ENCODE measurements around the gene NMNAT1. TPM values are rescaled to one million over a fixed set of nuclear protein-coding genes. Genes with fewer than 3 reads are reported as not detected.

The NMNAT1 gene
- polyA plus RNA-seq, 2 of the 4 experiments (the other 2 are of a cell fraction), result 3.2 to 4.9 TPM

DNA sequence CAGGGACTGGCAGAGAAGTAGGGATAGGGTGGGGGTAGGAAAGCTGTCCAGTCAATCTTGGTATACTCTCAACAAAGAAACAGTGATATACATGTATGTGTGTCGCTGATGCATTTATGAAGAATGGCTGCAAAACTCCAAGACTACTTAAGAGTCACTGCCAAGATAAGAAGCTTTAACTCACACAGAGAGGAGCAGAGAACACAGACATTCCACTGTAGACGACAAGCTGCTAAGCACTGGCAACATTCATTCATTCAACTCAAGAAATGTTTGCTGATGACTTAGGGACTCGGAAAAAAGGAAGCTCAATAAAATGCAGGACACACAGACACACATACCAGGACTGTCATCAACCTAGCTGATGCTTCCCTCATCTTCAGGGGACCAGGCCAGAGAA lies 38.7 kb upstream of the NMNAT1 start:
- H3K9me3 ChIP-seq, result no peaks in the 10 kb centered on the region
- no peak for FAIRE-seq
- WGBS (ENCODE audit: missing lambda C conversion rate), result 78% methylated on average over 3 of the region's 3 CpGs
- TF ChIP-seq SMC3 (IDR thresholded peaks at IDR 0.05) (no peak), FOSL2 (IDR thresholded peaks at IDR 0.05) (no peak), FOSL2 (CRISPR knock-in tag; IDR thresholded peaks at IDR 0.05) (no peak), EHF (CRISPR knock-in tag; IDR thresholded peaks at IDR 0.05) (no peak), CBX2 (IDR thresholded peaks at IDR 0.05; ENCODE audit: borderline replicate concordance, low read depth) (no peak)
- TF ChIP-seq, protein P1, sequence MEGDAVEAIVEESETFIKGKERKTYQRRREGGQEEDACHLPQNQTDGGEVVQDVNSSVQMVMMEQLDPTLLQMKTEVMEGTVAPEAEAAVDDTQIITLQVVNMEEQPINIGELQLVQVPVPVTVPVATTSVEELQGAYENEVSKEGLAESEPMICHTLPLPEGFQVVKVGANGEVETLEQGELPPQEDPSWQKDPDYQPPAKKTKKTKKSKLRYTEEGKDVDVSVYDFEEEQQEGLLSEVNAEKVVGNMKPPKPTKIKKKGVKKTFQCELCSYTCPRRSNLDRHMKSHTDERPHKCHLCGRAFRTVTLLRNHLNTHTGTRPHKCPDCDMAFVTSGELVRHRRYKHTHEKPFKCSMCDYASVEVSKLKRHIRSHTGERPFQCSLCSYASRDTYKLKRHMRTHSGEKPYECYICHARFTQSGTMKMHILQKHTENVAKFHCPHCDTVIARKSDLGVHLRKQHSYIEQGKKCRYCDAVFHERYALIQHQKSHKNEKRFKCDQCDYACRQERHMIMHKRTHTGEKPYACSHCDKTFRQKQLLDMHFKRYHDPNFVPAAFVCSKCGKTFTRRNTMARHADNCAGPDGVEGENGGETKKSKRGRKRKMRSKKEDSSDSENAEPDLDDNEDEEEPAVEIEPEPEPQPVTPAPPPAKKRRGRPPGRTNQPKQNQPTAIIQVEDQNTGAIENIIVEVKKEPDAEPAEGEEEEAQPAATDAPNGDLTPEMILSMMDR (IDR thresholded peaks at IDR 0.05), result no peak
- ChIA-PET POLR2A (interaction anchor here (0.8 kb wide), 1 partner anchor 11 kb away, joined by 3 read pairs; no protein-coding TSS in a partner anchor), CTCF (interaction anchor here (0.5 to 1.5 kb wide), 2 partner anchors 10 to 120 kb away, joined by 3 read pairs; no protein-coding TSS in a partner anchor)
- DNase-seq (ENCODE audit: low read depth in 1 of 2, low spot score in 1 of 2), result no peak
- no peak overlapping the region for H3K27ac ChIP-seq
- no peak overlapping the region for H3K4me2 ChIP-seq
- no peak overlapping the region for H3K4me3 ChIP-seq
- peaks cover 8% of the 10 kb centered on the region; the same call in 2 of the 3 replicates for H3K4me1 ChIP-seq
- ATAC-seq, result no peak

DNA sequence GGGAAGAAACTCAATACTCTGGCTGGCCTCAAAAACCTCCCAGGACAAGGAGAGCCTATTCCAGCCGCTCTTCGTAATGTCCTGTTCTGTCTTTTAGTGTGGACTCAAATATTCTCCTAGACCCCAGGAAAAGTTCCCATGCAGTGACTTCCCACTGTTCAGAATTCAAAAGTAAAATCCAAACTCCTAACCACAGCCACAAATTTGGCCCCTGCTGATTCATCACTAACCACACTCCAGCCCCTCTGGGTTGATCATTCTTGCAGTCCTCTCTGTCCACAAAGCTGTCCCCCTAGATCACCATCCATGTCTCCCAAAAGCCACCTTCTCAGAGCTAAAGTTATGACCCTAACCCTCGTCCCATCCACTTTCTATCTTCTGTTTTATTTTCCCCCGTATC lies 38.3 kb upstream of the NMNAT1 start:
- CTCF ChIA-PET, result interaction anchor here (1.5 kb wide), 1 partner anchor 120 kb away, joined by 3 read pairs; no protein-coding TSS in a partner anchor
- Histone ChIP-seq H3K9me3 (no peaks in the 10 kb centered on the region), H3K4me2 (no peak overlapping the region), H3K4me1 (peaks cover 8% of the 10 kb centered on the region; the same call in 2 of the 3 replicates), H3K27ac (no peak overlapping the region), H3K4me3 (no peak overlapping the region)
- POLR2A ChIA-PET, result interaction anchor here (0.8 kb wide), 1 partner anchor 12 kb away, joined by 3 read pairs; no protein-coding TSS in a partner anchor
- WGBS (ENCODE audit: missing lambda C conversion rate), result 94% methylated on average over 4 of the region's 4 CpGs
- FAIRE-seq, result no peak
- TF ChIP-seq, protein P2, sequence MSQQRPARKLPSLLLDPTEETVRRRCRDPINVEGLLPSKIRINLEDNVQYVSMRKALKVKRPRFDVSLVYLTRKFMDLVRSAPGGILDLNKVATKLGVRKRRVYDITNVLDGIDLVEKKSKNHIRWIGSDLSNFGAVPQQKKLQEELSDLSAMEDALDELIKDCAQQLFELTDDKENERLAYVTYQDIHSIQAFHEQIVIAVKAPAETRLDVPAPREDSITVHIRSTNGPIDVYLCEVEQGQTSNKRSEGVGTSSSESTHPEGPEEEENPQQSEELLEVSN (IDR thresholded peaks at IDR 0.05; ENCODE audit: borderline replicate concordance, low read depth), result no peak
- TF ChIP-seq RARB (CRISPR knock-in tag; IDR thresholded peaks at IDR 0.05), result no peak
- no peak for TF ChIP-seq CBX8 (IDR thresholded peaks at IDR 0.05)
- no peak for TF ChIP-seq JUNB (IDR thresholded peaks at IDR 0.05)
- TF ChIP-seq PHF8 (IDR thresholded peaks at IDR 0.05; ENCODE audit: borderline replicate concordance, low read depth), result no peak
- no peak for TF ChIP-seq RAD21 (conservative IDR thresholded peaks at IDR 0.05 in 1 of 2, IDR thresholded peaks at IDR 0.05 in 1 of 2)
- TF ChIP-seq ZNF302 (CRISPR knock-in tag; IDR thresholded peaks at IDR 0.05), result no peak
- TF ChIP-seq, protein P3, sequence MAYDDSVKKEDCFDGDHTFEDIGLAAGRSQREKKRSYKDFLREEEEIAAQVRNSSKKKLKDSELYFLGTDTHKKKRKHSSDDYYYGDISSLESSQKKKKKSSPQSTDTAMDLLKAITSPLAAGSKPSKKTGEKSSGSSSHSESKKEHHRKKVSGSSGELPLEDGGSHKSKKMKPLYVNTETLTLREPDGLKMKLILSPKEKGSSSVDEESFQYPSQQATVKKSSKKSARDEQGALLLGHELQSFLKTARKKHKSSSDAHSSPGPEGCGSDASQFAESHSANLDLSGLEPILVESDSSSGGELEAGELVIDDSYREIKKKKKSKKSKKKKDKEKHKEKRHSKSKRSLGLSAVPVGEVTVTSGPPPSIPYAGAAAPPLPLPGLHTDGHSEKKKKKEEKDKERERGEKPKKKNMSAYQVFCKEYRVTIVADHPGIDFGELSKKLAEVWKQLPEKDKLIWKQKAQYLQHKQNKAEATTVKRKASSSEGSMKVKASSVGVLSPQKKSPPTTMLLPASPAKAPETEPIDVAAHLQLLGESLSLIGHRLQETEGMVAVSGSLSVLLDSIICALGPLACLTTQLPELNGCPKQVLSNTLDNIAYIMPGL (CRISPR knock-in tag; IDR thresholded peaks at IDR 0.05; ENCODE audit: borderline replicate concordance), result no peak
- TF ChIP-seq BHLHE40 (IDR thresholded peaks at IDR 0.05; ENCODE audit: low read depth, low read length), result no peak
- TF ChIP-seq, protein P1 (IDR thresholded peaks at IDR 0.05), result no peak
- TF ChIP-seq EP300 (IDR thresholded peaks at IDR 0.05), result no peak
- DNase-seq (ENCODE audit: low read depth in 1 of 2, low spot score in 1 of 2), result no peak
- no peak for ATAC-seq

DNA sequence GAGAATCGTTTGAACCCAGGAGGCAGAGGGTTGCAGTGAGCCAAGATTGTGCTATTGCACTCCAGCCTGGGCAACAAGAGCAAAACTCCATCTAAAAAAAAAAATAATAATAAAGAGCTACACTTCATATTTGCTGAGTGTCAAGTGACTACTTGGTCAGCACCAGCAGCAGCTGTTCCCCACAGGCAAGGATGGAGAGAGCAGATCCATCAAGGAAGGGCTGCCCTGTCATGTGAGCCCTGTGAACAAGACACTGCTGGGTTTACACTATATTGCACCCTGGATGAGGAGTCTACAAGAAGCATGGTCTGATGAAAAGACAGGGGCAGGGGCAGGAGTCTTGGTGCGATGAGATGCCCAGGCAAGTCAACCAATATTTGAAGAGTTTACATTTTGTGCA lies 36.8 kb upstream of the NMNAT1 start:
- FAIRE-seq, result no peak
- Histone ChIP-seq H3K4me2 (no peak overlapping the region), H3K9me3 (no peaks in the 10 kb centered on the region), H3K4me1 (peaks cover 12% of the 10 kb centered on the region; the same call in 2 of the 3 replicates), H3K27ac (no peak overlapping the region), H3K4me3 (no peak overlapping the region)
- WGBS (ENCODE audit: missing lambda C conversion rate), result 94% methylated on average over 2 of the region's 2 CpGs
- TF ChIP-seq GATA3 (IDR thresholded peaks at IDR 0.05; ENCODE audit: borderline replicate concordance) (no peak), EHF (CRISPR knock-in tag; IDR thresholded peaks at IDR 0.05) (no peak), RNF2 (IDR thresholded peaks at IDR 0.05; ENCODE audit: borderline replicate concordance, low read depth) (no peak), CHD4 (IDR thresholded peaks at IDR 0.05; ENCODE audit: borderline replicate concordance) (no peak), ZC3H11A (IDR thresholded peaks at IDR 0.05) (no peak), NR3C1 (IDR thresholded peaks at IDR 0.05) (no peak), NFE2L2 (conservative IDR thresholded peaks at IDR 0.05; ENCODE audit: low read length) (no peak), CHD2 (IDR thresholded peaks at IDR 0.05; ENCODE audit: low read length, partially characterized antibody) (no peak), CEBPB (IDR thresholded peaks at IDR 0.05) (no peak), CBX2 (IDR thresholded peaks at IDR 0.05; ENCODE audit: borderline replicate concordance, low read depth) (no peak)
- TF ChIP-seq, protein P4, sequence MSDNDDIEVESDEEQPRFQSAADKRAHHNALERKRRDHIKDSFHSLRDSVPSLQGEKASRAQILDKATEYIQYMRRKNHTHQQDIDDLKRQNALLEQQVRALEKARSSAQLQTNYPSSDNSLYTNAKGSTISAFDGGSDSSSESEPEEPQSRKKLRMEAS (IDR thresholded peaks at IDR 0.05), result no peak
- ATAC-seq, result no peak
- DNase-seq (ENCODE audit: low read depth in 1 of 2, low spot score in 1 of 2), result no peak
- POLR2A ChIA-PET, result no interaction called here
- CTCF ChIA-PET, result interaction anchor here (0.7 to 1.2 kb wide), 4 partner anchors 17 to 37 kb away, joined by 3 to 5 read pairs (median 3); no protein-coding TSS in a partner anchor

Data from A549 (cell line).